Measurements from ENCODE around the gene ASTN2.

- no peak for TF ChIP-seq CTCF (IDR thresholded peaks at IDR 0.05; ENCODE audit: insufficient read depth, low read depth, low read length)
- TF ChIP-seq EZH2 (IDR thresholded peaks at IDR 0.05; ENCODE audit: insufficient read depth, low read length), result no peak
These were observed 699.1 kb downstream of the ASTN2 start for GRCh38 chr9:116715751-116716150.
